Hypothalamus (tissue), 51 donors: ENCODE results near the gene BCAN.
A peak's percentile ranks its signal among the peaks of the same experiment; 100 is the strongest.

Experiments used
- DNase-seq, 51 donors: peaks; one replicate each; lab custom pipeline; 2025; lab: John Stamatoyannopoulos, UW

The BCAN gene

DNA sequence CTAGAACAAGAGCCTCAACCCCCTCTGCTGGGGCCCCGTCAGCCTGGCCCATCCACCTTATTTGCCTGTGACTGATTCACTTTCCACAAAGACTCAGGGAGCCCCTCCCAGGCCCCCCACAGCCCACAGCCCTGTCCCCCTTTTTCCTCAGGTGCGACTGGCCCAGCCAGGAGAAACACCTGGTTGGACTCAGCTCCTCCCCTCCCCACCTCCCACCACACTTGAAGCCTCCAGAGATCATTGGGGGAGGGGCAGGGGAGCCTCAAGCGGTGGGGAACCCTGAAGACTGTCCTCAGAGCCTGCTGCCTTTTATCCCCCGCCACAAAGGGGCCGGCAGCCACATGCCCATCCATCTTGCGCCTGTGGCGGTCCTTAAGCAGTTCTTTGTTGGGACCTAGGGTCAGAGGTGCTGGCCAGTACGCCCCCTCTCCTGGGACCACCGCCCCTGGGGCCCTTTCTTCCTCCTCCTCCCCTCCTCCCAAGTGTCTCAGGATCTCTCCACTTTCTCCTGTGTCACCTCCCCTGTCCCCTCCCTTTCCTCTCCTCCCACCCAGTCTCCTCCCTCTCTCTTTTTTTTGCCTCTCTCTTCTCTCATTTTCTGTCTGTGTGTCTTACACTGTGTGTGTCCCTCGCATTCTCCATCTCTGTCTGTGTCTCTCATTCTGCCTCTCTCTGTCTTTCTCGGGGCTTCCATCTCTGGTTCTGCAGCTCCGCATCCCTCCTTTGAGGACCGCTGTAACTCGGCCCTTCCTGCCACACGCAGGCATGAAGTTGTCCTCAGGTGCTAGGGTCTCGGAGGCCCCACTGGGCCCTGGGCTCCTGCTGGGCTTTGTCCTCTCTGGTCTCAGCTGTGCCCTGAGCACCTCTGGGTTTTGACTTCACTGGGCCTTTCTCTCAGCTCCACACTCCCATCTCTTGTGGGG is 51.3 kb downstream of the BCAN start:
- no peak for DNase-seq

DNA sequence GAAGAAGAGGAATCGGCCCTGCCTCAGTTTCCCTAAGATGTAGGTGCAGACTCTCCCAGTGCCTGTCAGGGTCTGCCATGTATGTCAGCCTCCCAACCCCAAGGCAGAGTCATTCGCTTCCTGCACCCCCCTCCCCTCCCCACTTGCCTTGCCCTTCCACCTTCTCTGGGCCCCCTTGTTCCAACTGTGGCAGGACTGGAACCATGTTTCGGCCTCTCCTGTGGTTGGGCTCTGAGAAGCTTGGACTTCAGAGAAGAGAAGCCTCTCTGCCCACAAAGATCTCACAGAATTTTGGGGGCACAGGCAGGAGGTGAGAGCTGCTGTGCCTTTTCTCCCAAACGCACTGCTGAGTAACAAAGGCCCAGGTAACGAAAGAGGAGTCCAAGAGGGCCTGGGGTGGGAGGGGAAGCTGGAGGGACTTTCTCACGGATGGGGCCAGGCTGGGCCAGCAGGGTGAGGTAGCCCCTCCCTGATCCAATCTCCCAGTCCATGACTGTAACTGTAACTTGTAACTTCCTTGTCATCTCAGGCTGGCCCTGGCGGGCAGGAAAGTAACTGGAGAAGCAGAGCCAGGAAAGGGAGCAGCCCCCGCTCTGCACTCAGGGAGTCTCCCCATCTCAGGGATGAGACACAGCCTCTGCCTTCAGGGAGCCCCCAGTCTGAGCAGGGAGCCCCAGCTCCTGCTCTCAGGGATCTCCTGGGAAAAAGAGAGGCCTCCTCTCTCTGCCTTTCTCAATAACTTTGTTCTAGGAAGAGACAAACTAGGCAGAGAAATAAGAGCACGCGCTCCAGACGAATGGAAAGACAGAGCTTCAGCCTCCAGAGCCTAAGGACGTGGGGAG is 52.2 kb downstream of the BCAN start:
- no peak for DNase-seq

DNA sequence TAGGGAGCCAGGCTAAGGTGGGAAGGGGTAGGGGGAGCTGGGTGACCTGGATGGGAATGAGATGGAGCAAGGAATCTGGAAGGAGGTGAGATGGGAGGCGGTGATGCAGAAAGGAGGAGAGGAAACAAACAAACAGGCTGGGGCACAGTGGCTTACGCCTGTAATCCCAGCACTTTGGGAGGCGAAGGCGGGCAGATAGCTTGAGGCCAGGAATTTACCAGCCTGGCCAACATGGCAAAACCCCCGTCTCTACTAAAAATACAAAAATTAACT is 52.7 kb downstream of the BCAN start:
- no peak for DNase-seq

DNA sequence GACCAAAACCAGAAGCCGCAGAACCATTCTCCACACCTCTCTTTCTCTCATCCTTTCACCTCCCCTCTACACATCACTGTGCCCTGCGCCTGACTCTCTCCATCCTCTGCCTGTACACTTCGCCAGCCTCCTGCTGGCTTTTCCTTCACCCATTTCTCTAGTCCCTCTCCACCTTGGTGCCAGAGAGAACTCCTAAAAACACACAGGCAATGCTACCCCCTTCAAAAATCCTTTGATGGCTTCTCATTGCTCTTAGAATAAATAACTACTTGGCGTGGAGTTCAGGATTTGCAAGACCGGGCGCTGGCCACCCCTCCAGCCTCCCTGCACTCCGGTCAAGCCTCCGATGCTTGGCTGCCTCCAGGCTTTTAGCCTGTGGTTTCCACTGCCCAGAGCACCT is 54.8 kb downstream of the BCAN start:
- no peak for DNase-seq

DNA sequence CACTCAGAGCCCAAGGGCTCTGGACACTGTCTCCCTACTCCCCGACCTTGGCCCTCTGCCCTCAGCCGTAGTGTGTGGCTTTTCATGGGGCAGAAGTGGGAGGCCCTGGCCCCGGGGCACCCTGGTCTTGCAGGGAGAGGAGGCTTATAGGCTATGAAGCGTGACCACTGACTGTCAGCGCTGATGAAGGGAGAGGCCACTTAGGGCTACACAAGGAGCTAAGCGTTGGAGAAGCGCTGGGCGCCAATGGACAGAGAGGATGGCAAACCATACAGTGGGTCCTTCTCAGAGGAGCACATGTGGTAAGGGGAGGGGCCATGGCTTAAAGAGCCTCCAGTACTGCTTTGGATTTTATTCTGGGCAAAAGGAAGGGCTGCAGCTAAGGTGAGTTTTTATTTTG is 55.6 kb downstream of the BCAN start:
- DNase-seq: no peak

DNA sequence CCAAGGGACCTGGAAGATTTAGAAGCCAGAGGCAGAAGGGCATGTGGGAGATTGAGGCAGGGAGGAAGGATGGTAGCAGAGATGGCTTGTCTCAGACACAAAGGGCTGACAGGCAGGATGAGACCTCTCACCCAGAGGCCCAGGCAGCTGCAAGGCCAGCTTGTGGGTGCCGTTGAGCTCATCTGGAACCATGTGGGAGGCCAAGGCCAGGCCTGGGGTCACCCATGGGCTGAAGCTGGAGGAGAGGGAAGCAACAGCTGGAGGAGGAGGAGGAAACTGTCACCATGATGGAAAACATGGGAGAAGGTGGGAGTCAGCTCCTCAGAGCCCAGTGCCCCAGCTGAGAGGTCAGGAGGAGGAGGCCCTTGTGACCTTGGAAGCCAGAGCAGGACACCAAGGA is 57.1 kb downstream of the BCAN start:
- DNase-seq: no peak

DNA sequence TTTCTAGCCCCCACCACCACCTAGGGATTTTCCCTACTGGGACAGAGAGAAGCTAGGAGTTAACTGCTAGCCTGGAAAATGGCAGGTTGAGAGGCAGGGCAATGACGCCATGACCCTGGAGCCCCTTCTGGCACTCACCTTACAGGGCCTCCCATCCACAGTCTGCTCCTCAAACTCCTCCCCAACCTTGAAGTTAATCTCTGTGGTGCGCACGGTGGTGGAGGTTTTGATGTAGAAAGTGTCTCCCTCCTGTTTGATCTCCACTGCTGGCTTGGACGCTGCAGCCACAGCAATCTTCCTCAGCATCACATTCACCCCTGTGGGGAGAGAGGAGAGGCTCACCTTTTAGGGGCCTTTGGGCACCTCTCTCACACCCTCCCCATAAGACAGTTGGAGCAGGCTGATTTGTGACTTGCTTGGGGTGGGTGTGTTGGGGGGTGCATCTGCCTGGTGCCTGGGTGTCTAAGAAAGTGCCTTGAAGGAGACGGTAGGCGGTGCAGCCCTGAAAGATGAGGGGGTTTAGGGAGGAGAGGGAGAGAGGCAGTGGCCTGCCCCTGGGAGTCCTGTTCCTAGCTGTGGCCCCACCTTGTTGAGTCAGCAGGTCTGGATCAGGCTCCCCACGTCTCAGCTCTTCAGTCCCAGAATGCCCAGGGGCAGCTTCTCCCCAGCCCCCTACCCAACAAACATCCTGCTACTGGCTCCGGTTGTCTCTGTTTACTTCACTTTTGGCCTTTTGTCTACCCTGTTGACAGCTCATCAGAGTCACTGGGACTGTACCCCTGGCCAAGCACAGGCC is 59.0 kb downstream of the BCAN start:
- no peak for DNase-seq

DNA sequence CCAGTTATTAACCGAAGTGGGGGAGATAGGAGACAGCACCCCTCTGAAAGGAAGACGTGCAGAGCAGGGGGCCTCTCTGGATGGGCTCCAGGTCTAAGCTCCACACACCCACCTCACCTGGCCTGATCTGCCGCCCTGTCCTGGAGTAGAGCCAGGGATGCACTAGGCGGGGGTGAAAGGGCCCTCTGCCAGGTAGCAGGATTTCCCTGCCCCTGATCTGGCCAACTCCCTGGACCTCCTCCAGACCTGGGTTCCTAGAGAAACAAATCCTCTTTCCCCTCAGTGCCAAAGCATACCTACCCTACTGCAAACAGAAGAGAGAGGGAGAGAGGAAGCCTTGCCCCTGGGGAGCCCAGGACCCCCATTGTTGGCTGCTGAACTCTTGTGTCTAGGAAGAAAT is 61.4 kb downstream of the BCAN start:
- no peak for DNase-seq

DNA sequence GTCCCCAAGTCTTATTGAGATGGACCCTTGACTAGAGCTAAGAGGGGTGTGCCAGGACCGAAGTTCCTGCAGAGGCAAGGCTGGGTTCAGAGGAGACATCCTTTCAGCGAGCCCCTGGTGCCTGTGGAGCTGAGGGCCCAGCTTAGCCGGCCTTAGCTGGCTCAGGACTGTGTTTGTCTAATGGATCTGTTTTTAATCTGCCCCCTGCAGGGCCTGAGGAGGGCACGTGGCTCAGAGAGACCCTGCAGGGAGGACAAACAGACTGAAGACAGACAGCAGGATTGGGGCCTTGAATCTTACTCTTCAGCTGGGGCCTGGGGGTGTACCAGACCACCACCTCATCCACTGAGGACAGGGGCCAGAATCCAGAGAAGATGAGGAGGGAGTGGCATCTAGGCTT is 61.8 kb downstream of the BCAN start:
- no peak for DNase-seq

DNA sequence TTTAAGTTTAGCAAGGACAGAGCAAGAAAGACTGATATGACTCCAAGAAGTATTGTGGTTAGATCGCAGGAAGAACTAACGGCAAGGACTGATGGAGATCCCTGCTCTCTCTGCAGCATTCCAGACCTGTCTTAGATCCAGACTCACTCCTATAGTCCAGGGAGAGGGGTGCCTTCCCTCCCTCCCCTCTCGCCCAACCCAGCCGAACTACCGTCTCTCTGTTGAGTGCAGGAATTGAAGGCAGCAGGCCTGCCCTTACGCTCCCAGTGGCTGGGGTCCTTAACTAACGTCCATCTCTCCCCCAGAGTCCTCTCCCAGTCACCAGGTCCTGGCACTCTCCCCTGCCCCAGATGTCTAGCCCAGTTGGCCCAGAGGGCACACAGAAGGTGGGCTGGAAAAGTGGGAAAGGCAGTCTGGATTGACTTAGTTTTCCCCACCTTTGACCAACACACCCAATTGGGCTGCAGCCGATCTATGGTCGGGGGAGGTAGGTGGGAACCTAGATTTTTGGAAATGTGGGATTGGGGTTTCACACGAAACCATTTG is 62.3 kb downstream of the BCAN start:
- DNase-seq: no peak

DNA sequence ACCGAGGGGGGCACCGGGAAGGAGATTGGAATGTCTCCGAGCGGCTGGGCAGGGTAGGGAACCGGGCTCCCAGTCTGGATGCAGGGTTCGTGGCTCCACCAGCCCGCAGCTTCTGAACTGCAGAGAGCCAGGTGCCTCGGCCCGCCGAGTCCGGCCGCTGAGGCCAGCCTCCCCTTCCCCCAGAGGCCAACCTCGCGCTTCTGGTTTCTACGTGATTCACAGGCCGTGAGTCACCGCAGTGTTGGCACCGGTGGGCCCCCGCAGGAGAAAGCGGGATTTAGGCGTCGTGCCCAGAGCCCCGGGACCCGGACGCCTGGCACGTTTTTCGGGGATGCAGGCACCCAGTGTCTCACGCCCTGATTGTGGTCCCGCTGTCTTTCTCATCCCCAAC is 63.0 kb downstream of the BCAN start:
- peak in 11 of 51 donors; percentile 5 to 59 (median 15) for DNase-seq

DNA sequence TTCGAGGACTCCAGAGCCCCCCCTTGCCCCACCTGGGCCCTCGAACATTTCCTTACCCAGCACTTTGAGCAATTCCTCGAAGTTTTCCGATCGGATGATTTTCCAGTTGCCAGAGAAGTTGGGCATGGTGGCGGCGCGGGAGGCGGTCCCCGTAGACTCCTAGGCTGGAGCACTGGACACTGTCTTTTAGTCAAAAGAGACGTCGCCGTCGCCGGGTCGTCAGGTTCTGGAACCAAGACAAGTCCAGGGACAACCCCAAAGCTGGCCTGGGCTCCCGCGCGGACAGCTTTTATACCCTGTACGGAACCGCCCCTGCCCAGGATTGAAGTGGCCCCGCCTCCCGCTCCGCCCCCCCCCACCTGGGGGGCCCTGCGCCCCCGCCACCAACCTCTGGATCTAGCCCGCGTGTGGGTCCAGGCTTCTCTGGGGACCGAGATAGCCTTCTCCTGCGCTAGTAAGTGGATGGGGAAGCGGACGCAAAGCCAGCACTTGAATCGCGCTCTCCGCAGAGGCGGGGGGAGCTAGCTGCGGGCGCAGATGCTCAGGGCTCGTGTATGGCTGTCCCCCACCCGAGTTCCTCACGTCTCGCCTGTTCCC is 63.5 kb downstream of the BCAN start, which contains the start of gene CRABP2:
CRABP2 (minus strand) TSS at position 263 of the 597 bp plus-strand sequence; CDS start at position 126, 137 bp downstream.
- DNase-seq: peak in 9 of 51 donors; percentile 3 to 58 (median 25)

DNA sequence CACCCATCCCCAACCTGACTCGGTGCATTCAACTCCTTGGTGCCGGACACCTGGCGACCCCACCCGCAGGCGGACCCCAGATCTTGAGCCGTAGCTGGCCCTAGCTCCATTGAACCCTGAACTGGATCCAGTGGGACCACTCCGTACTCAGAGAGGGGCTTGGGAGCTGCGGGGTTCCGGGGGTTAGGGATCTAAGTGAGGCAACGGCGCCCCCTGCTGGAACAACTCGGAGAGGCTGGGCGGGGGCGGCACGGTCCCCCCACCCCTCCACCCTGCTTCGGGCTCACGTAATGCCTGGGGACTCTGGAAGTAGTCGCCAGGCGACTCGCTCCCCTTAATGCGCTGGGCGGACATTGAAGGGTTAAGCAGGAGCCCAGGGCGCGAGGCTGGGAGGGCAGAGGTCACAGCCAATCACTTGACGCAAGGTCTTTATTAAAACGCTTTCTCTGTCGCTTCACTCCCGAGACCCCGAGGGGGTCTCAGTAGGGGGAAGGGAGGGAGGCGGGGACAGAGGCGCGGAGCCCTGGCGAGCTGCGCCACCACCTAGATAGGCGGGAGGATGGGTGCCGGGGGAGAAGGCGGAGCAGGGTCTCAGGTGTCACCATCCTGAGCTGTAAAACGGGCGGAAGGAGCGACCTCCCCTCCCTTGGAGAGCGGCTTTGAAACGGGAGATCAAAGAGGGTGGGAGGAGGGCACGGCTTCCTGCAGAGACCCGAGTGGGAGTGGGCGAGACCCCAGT is 64.2 kb downstream of the BCAN start:
- peak in 33 of 51 donors; percentile 6 to 66 (median 31) for DNase-seq

DNA sequence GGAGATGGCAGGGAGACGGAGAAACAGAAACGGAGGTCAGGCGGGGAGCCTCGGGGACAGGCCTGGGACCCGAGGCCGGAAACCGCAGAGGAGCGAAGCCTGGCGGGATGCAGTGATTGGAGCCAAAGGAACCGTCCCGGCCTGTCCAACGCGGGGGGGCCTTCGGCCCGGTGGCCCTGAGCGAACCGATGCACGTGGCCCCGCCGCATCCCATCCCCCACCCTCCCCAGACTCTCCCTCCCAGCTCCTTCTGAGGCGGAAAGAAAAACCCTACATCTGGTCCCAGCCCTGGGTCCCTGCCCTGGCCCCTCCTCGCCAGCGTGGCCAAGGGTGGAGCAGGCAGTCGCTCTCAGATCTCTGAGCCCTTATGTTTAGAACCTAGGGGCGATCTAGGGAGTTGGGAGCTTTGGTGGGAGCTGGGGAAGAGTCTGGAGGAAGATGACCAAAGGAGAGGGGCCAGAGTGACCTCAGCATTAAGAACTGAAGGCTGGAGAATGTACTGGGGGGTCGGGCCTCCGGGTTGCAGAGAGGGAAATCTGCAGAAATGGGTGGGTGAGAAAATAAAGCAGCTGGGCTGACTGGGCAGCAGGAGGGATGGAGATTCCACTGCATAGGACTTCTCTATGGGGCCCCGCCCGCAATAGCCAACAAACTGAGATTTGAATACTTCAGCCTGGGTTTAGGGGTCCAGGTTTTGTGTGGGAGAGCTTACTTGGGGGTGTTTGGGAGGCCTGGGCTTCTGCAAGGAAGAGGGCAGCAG is 64.9 kb downstream of the BCAN start:
- DNase-seq: peak in 26 of 51 donors; percentile 4 to 52 (median 24)

DNA sequence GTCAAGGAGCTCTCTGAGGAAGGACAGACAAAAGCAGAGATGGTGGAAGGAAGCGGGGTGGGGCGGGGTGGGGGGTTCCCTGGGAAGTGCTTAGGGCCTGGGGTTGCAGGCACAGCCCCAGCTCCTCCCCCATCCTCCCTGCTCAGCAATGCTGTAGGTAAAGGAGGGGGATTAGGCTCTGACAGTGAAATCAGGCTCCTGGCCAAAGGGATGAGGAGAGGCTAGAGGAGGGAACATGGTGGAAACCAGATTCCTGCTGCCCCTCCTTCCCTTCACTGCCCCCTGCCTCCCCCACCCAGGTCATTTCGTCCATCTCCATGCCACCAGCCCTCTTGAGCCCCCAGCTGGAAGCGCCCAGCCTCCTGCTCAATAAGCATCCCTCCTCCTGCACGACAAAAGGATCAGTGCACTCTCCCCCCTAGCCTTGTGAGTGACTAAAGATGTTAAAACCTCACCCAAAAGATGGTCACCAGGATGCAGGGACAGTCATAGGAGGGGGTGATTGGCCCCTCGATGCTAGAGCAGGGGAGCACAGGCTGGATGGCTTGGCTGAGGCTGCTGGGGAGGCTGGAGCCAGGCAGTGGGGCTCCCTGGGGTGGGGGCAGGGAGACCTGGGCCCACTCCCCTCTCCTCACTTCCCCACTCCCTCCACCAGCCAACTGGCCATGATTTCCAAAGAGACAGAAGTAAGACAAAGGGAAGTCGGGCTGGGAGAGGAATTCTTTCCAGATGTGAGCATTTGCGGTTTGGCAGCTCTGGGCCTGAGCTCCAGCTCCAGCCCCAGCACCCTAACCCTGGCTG is 65.7 kb downstream of the BCAN start:
- DNase-seq: no peak

DNA sequence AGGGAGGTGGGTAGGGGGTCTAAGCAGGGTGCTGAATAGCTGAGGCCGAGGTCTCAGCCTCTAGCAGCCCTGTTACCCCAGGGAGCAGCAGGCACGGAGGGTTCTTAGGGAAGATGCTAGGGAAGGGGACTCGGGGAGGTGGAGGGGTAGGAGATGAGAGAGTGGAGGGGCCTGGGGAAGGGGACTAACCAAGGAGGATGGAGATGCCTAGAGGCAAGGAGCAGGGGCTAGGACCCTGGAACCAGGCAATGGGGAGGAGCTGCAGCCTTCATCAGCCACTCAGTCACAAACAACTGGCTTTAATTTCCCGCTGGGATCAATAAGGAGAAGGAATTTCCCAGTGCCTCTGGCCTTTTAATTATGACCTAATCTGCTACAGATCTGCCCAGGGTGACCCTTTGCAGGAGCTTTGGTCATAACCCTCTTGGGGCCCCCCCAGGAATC is 66.3 kb downstream of the BCAN start:
- no peak for DNase-seq

DNA sequence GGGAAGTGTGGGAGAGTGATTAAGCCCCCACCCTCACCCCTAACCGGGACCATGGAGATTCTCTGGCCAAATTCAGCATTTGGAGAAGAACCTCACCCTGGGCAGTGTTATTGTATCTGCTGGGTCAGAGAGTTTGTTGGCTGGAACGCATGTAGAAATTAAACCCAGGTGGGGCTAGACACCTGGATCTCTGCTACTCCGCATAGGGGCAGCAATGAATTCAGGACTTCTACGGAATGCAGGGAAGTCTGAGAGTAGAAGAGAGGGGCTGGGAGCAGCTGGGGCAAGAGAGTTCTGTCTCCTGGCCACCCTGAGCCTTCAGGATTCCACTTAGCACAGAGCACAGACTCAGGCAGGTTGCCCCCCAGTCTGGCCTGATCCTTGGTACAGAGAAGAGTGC is 67.1 kb downstream of the BCAN start:
- no peak for DNase-seq
